Choroid plexus epithelial cell (primary cell): ENCODE results near the gene SPECC1L.
A peak's percentile ranks its signal among the peaks of the same experiment; 100 is the strongest.

Experiments used
- DNase-seq: peaks from one replicate; pipeline ENCODE4 v3.0.0-alpha.2; 2010; ENCODE audit warnings: low read depth
- H3K4me3 ChIP-seq: 2 replicates; pipeline ENCODE4 v1.5.1; 2011; ENCODE audit warnings: low read depth, mild to moderate bottlenecking, control low read depth, low read length, moderate library complexity
- TF ChIP-seq, protein P1 (sequence below): conservative IDR thresholded peaks from 2 replicates; pipeline ENCODE4 v1.5.1; 2011; ENCODE audit warnings: low read depth, mild to moderate bottlenecking, control low read depth, inconsistent platforms, low read length, moderate library complexity

Gene SPECC1L

DNA sequence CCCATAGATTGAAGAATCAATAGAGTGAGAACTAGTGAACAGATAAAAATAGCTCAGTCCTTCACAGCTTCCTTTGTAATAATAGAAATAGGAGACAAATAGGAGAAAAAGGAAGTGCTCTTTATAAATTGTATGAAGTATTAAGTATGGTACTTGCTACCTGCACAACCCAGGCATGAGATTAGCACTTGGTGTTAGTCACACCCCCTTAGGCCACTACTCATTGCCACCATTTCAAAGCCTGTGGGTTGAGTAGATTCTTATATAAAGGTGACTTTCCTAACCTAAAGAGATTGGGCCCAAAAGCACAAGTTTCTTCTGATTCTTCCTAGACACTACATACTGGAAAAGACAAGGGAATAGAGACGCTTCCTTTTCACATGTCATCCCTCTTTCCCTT is 119.0 kb downstream of the SPECC1L start:
- TF ChIP-seq, protein P1, sequence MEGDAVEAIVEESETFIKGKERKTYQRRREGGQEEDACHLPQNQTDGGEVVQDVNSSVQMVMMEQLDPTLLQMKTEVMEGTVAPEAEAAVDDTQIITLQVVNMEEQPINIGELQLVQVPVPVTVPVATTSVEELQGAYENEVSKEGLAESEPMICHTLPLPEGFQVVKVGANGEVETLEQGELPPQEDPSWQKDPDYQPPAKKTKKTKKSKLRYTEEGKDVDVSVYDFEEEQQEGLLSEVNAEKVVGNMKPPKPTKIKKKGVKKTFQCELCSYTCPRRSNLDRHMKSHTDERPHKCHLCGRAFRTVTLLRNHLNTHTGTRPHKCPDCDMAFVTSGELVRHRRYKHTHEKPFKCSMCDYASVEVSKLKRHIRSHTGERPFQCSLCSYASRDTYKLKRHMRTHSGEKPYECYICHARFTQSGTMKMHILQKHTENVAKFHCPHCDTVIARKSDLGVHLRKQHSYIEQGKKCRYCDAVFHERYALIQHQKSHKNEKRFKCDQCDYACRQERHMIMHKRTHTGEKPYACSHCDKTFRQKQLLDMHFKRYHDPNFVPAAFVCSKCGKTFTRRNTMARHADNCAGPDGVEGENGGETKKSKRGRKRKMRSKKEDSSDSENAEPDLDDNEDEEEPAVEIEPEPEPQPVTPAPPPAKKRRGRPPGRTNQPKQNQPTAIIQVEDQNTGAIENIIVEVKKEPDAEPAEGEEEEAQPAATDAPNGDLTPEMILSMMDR = no peak
- DNase-seq = no peak
- H3K4me3 ChIP-seq = no peak overlapping the region

DNA sequence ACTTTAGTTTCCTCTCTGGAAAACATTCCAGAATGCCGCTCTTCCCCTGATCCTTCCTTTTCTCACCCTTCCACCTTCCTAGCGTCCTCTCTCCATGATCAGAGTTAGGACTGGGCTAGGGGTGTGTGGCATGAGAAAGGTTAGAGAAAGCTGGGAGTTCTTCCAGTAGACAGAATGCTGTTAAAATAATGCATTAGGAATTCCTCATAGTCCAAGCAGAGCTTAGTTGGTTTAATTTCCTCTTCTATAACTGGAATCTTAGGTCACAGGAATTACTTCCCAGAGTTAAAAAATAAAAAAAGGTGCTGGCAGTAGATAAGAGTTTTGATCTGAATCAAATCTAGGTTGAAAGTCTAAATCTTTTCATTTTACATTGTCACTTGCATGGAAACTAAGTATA is 119.5 kb downstream of the SPECC1L start:
- H3K4me3 ChIP-seq = no peak overlapping the region
- no peak for DNase-seq
- TF ChIP-seq, protein P1 = no peak

DNA sequence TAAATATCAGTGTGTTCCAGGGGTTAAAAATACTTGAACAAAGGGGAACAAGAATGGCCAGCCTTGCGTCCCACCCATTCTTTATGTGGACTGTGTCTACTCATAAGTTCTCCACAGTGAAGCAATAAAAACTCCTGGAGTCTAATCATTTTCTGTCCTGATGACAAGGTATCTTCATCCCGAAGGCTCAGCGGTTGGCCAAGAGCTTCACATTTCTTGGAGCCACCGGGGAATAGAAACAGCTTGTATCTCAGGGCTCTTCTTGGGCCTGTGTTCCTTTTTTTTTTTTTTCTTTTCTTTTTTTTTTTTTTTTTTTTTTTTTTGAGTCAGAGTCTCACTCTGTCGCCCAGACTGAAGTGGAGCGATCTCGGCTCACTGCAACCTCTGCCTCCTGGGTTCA is 119.9 kb downstream of the SPECC1L start:
- TF ChIP-seq, protein P1 = no peak
- H3K4me3 ChIP-seq = no peak overlapping the region
- DNase-seq = peak; percentile 78

DNA sequence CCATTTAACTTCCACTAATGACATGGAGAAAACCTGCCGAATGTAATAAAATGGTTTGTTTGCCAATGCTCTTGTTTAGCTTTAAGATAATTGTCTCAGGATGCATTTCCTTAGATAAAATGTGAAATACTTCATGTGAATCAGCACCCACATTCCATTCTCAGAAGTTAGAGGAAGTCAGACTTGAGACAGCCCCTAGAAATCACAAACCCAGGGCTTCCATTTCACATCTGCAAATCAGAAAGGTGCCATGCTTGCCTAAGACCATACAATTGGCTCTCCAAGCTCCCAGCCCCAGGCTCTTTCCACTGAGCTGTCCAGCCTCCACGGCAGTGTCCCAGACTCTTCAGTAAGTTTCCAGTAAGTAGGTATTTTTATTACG is 121.2 kb downstream of the SPECC1L start:
- peak; percentile 86 for DNase-seq
- TF ChIP-seq, protein P1 = no peak

DNA sequence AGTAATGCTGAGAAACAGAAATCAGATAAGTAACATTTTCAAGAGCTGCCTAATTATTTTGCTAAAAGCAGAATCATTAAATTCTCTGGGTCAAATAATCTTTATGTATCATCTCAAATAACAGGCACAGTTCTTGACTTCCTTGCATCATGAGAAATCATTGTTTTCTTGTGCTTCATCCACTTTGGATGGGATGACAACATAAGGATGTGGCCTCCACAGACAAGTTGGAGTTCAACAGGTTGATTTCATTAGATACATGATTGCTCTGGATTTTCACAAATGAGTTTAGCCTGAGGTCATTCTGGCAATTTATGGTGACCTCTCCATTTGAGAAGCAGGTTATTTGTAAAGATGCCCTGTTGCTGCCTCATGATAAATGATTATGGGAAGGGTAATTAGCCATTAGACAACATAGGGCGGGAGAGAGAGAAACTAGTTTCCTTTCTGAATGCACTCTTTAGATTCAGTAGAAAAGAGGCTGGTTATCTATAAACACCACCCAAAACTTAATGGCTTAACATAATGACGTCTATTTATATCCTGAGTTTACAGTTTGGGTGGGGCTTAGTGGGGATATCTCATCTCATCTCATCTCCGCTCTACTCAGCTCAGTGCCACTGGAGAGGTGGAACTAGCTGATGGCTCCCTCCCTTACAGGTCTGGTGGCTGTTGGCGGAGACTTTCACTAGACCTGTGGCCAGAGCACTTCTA is 121.7 kb downstream of the SPECC1L start:
- TF ChIP-seq, protein P1 = no peak
- no peak for DNase-seq
- H3K4me3 ChIP-seq = no peak overlapping the region

More for the DNA sequence above, 121.2 kb downstream of the SPECC1L start:
- H3K4me3 ChIP-seq = no peak overlapping the region

DNA sequence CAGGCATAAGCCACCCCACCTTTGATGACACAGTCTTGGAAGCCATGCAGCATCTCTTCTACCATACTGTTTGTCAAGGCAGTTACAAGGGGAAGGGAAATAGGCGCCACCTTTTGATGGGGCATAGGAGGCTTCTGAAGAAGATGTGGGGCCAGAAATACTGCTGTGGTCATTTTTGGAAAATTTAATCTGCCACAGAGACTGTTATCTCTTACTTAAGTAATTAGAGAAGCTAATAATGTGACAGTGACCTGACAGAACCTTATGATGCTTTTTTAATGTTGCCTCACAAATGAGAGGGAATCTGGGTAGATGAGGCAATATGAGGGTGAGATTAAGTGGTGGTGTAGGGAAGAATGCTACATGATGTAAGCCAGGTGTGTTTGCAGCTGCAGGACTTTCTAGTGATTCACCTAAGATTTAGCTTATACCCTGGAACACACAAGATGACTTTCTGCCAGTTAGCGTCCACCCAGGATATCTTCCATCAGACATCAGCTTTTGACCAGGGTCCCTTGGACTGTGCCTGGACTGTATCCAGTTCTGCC is 122.5 kb downstream of the SPECC1L start:
- no peak overlapping the region for H3K4me3 ChIP-seq
- TF ChIP-seq, protein P1 = no peak
- DNase-seq = no peak

DNA sequence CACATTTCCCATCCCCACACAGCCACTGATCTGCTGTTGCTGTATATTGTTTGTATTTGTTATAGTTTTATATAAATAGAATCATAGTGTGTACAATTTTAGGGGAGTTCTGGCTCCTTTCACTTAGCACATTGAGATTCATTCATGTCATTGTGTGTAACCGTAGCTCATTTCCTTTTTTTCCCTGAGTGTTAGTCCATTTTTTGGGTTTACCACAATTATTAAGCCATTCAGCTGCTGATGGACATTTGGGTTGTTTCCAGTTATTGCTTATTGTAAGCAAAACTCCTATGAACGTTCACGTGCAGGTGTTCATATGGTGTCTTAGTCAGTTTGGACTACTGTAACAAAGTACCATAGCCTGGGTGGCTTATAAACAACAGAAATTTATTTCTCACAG is 123.2 kb downstream of the SPECC1L start:
- TF ChIP-seq, protein P1 = no peak
- no peak for DNase-seq
- H3K4me3 ChIP-seq = no peak overlapping the region
